ENCODE measurements around the gene SLC15A2.
"Not testable (repeated sequence)": the region's sequence is repeated elsewhere in the genome, so short reads cannot be mapped to it uniquely, and the experiment has no call there.

SLC15A2 gene, protein sequence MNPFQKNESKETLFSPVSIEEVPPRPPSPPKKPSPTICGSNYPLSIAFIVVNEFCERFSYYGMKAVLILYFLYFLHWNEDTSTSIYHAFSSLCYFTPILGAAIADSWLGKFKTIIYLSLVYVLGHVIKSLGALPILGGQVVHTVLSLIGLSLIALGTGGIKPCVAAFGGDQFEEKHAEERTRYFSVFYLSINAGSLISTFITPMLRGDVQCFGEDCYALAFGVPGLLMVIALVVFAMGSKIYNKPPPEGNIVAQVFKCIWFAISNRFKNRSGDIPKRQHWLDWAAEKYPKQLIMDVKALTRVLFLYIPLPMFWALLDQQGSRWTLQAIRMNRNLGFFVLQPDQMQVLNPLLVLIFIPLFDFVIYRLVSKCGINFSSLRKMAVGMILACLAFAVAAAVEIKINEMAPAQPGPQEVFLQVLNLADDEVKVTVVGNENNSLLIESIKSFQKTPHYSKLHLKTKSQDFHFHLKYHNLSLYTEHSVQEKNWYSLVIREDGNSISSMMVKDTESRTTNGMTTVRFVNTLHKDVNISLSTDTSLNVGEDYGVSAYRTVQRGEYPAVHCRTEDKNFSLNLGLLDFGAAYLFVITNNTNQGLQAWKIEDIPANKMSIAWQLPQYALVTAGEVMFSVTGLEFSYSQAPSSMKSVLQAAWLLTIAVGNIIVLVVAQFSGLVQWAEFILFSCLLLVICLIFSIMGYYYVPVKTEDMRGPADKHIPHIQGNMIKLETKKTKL

GRCh38 chr3:121894301-121894990 lies at the start of gene SLC15A2:
SLC15A2 (plus strand) TSS chr3:121894401; CDS start chr3:121894477, 76 bp downstream.
- no peak for DNase-seq

- no peak for DNase-seq
Observed at GRCh38 chr3:121844892-121845291, 49.3 kb upstream of the SLC15A2 start.

- DNase-seq, result no peak
Observed at GRCh38 chr3:121852256-121852655, 41.9 kb upstream of the SLC15A2 start.

- no peak for DNase-seq
Observed at GRCh38 chr3:121855555-121855954, 38.6 kb upstream of the SLC15A2 start.

DNA sequence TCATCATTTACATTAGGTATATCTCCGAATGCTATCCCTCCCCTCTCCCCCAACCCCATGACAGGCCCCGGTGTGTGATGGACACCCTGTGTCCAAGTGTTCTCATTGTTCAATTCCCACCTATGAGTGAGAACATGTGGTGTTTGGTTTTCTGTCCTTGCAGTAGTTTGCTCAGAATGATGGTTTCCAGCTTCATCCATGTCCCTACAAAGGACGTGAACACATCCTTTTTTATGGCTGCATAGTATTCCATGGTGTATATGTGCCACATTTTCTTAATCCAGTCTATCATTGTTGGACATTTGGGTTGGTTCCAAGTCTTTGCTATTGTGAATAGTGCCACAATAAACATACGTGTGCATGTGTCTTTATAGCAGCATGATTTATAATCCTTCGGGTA lies 36.4 kb upstream of the SLC15A2 start:
- DNase-seq, result not testable (repeated sequence)

DNA sequence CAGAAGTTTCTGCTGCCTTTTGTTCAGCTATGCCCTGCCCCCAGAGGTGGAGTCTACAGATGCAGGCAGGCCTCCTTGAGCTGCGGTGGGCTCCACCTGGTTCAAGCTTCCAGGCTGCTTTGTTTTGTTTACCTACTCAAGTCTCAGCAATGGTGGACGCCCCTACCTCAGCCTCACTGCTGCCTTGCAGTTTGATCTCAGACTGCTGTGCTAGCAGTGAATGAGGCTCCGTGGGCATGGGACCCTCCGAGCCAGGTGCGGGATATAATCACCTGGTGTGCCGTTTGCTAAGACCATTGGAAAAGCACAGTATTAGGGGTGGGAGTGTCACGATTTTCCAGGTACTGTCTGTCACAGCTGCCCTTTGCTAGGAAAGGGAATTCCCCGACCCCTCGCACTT lies 31.0 kb upstream of the SLC15A2 start:
- DNase-seq, result not testable (repeated sequence)

- DNase-seq, result no peak
Observed at GRCh38 chr3:121863801-121864200, 30.4 kb upstream of the SLC15A2 start.

- DNase-seq, result no peak
Observed at GRCh38 chr3:121869736-121870135, 24.5 kb upstream of the SLC15A2 start.

GRCh38 chr3:121870717-121871116 lies 23.5 kb upstream of the SLC15A2 start:
- no peak for DNase-seq

- no peak for DNase-seq
Observed at GRCh38 chr3:121871430-121871829, 22.8 kb upstream of the SLC15A2 start.

DNA sequence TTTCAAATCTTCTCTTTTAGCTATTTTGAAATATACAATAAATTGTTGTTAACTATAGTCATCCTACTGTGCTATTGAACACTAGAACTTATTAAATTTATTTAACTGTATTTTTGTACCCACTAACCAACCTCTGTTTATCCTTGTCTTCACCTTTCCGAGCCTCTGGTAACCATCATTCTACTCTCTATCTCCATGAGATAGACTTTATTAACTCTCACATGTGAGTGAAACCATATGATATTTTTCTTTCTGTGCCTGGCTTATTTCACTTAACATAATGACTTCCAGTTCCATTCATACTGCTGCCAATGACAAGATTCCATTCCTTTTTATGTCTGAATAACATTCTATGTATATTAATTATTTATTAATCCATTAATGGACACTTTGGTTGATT lies 15.8 kb upstream of the SLC15A2 start:
- no peak for DNase-seq

- DNase-seq, result no peak
Observed at GRCh38 chr3:121883507-121883906, 10.7 kb upstream of the SLC15A2 start.

- DNase-seq, result no peak
Observed at GRCh38 chr3:121885386-121885785, 8.8 kb upstream of the SLC15A2 start.

- no peak for DNase-seq
Observed at GRCh38 chr3:121895121-121895520, 920 bp downstream of the SLC15A2 start.

DNA sequence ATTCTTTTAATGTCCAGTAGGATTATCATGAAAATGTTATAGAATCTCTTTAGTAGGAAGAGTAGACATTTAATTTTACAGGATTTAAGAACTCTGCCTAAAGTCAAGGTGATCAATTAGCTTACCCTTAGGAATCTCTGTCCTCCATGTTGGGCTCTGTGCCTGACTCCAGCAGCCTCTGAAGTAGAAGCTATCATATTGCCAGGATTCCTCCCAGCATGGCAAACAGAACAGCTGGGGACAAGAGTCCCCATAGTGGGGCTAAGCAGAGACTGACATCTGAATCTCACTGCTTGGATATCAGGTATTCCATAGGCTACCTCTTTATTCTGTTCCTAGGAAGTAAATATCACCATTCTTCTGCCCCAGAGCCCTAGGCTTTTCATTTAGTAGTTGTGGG lies 1.5 kb downstream of the SLC15A2 start:
- no peak for DNase-seq

- DNase-seq, result no peak
Observed at GRCh38 chr3:121896823-121897222, 2.6 kb downstream of the SLC15A2 start.

- DNase-seq, result no peak
Observed at GRCh38 chr3:121897296-121897695, 3.1 kb downstream of the SLC15A2 start.

GRCh38 chr3:121913305-121913990 lies 19.2 kb downstream of the SLC15A2 start:
- no peak for DNase-seq

DNA sequence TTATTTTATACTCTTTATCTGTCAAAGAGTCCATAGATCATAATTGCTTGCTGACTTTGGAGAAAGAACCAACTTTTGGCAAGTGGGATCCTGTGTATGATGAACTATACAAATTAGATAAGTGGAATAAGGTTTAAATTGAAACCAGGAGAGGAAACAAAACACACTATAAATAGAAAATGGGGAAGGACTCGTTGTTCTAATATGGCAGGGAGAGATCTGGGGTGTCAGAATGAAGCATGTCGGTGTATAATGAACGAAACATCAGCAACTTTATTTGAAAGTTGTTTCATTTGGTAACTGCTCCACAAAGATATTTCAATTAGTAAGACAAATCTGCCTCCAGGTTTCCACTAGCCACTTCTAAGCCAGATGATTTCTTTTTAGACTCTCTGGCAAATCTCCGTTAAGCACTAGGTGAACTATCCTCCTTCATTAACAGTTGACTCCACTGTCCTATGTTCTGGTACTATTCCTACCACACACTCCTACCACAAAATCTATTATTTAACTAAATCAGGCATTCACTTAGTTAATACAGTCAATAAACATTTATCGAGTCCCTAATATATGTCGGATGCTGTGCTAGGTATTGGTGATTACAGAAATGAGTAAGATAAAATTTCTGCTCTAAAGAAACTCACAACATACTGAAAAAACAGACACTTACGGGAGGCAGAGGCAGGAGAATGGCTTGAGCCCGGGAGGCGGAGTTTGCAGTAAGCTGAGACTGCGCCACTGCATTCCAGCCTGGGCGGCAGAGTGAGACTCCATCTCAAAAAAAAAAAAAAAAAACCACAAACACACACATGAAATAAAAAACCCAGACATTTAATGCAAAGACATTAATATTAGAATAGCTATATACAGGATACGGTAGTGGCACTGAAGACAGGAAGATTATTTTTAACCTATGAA lies 20.1 kb downstream of the SLC15A2 start:
- DNase-seq, result no peak

DNA sequence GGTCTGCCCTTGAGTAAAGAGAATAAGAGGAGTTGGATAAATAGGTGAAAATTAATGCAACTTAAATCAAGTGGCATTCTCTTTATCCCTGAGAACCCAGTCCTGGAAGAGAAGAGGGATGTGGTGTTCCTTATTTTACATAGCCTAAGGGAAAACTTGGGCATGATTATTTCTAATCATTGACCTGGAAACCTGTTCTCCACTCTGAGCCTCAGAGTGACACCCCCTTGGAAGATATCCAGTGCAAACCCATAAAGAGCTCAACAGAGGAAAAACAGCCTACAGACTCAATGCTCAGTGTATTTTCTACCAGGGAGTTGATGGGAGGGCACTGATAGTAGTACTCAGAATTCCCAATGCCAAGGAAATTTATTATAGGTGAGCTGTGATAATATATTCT lies 22.0 kb downstream of the SLC15A2 start:
- DNase-seq, result no peak

DNA sequence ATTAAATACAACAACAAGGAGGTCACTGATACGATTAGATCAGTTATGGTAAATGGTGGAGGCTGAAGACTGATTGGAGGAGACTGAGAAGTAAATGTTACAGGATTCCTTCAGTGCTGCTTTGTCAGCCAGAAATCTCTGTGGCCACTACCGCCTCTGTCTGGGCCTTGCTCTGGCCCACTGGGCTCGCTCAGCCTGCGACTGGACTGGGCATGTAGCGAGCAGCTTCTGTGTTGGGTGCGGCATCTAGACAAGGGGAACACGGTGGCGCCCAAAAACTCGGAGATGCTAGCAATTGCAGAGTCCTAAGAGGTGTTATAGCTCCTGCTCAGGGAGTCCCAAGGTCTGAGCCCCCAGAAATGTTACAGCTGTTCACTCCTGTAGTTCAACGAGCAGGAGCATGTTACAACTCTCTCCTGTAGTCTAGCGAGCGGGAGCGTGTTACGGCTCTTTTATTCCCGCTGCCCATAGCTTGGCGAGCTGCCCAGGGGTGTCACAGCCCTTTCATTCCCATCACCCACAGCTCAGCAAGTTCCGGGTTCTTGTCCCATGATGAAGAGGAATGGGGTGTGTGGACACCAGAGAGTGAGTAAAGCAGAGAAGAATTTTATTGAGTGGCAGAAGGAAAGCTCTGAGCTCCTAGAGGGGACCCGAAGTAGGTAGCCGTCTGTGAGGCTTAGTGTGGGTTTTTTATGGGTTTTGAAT lies 24.7 kb downstream of the SLC15A2 start:
- DNase-seq, result no peak
